ENCODE results near the gene MYMK.
A peak's percentile ranks its signal among the peaks of the same experiment; 100 is the strongest.

MYMK gene

DNA sequence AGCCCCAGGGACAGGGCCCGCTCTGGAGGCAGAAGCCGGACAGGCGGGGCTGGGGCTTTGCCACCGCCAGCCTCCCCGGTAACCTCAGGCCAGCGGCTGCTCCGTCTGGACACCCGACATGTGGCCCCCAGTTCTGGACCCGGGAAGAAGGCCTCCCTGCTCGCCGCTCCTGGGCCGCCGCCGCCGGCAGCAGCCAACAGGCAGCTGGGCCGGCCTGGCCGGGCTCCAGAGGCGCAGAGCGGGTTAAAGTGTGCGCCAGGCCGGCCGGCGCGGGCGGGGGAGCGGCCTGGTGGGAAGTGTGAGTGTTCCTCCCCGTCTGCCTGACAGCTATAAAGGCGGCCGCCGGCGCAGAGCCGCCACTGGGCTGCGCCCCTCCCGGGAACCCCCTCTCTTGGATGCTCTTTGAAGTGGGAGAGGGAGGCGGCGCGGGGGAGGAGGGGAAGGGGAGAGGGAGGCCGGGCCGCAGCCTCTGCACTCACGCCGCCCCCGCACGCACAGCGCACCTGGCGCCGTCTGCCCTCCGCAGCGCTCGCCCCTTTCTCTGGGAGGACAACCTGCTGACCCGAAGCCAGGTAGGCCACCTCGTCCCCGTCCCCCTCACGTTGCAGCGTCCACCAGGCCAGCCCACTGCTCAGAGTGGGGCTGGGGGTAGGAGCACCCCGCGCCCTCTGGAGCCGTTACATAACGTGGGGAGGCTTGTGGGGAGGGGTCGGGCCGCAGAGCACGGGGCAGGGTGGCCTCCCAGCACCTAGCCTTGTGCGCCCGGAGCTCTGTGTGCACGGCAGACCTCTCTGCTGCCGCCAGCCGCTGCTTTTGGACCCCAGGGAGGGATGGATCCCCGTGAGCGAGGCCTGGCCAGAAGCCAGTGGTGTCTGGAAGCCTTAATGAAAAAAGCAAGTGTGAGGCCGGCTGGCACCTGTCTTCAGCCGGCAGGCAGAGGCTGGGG lies 9.9 kb upstream of the MYMK start, which contains the start of gene ADAMTSL2:
Gene ADAMTSL2 (plus strand): TSS at position 359 of the 946 bp plus-strand sequence. CDS start 2,009 bp downstream, outside the sequence.
- Histone ChIP-seq H3K36me3 (ENCODE audit: insufficient read depth, insufficient read length, low read length) (no peaks in the 10 kb centered on the region), H3K4me1 (ENCODE audit: insufficient read depth, insufficient read length) (peaks cover 35% of the 10 kb centered on the region), H3K9me3 (ENCODE audit: insufficient read depth, low read length) (no peaks in the 10 kb centered on the region), H3K27me3 (ENCODE audit: insufficient read depth, insufficient read length) (peaks cover 42% of the 10 kb centered on the region), H3K9ac (ENCODE audit: insufficient read length, low read depth) (peak within 1 kb of the TSS; percentile 77), H3K4me3 (ENCODE audit: insufficient read length, low read depth) (peak within 1 kb of the TSS; percentile 42)
- TF ChIP-seq SUZ12 (IDR thresholded peaks at IDR 0.05; ENCODE audit: extremely low read depth, insufficient read depth, insufficient read length) (no peak), ZNF274 (IDR thresholded peaks at IDR 0.05; ENCODE audit: low read depth, low read length) (no peak), YY1 (IDR thresholded peaks at IDR 0.05; ENCODE audit: insufficient read depth, insufficient read length) (no peak)
- no peak for DNase-seq (ENCODE audit: low read depth, low spot score)

DNA sequence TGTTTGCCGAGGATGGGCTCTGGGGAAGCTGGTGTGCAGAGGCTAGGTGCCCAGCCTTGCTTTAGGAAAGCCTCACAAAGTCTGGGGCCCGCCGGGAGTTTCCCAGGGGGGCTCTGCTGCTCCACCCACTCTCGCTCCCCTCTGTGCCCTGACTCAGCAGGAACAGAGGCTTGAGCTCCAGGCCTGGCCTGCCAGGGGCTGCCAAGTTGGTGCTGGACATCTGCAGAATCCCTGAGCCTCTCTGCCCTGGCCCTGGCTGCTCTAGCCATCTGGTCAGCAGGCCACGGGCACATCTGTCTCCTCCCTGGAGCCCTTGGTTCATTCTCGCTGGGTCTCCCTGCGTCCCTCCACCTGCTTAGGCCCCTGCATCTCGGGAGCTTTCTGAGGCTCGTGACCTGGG lies 9.1 kb upstream of the MYMK start:
- H3K9me3 ChIP-seq (ENCODE audit: insufficient read depth, low read length), result no peaks in the 10 kb centered on the region
- H3K4me3 ChIP-seq (ENCODE audit: insufficient read length, low read depth), result peak overlapping the region; percentile 33
- H3K4me1 ChIP-seq (ENCODE audit: insufficient read depth, insufficient read length), result peaks cover 36% of the 10 kb centered on the region
- H3K36me3 ChIP-seq (ENCODE audit: insufficient read depth, insufficient read length, low read length), result no peaks in the 10 kb centered on the region
- peak overlapping the region; percentile 71 for H3K9ac ChIP-seq (ENCODE audit: insufficient read length, low read depth)
- TF ChIP-seq YY1 (IDR thresholded peaks at IDR 0.05; ENCODE audit: insufficient read depth, insufficient read length) (no peak), SUZ12 (IDR thresholded peaks at IDR 0.05; ENCODE audit: extremely low read depth, insufficient read depth, insufficient read length) (no peak), ZNF274 (IDR thresholded peaks at IDR 0.05; ENCODE audit: low read depth, low read length) (no peak)
- peaks cover 42% of the 10 kb centered on the region for H3K27me3 ChIP-seq (ENCODE audit: insufficient read depth, insufficient read length)
- DNase-seq (ENCODE audit: low read depth, low spot score), result no peak

DNA sequence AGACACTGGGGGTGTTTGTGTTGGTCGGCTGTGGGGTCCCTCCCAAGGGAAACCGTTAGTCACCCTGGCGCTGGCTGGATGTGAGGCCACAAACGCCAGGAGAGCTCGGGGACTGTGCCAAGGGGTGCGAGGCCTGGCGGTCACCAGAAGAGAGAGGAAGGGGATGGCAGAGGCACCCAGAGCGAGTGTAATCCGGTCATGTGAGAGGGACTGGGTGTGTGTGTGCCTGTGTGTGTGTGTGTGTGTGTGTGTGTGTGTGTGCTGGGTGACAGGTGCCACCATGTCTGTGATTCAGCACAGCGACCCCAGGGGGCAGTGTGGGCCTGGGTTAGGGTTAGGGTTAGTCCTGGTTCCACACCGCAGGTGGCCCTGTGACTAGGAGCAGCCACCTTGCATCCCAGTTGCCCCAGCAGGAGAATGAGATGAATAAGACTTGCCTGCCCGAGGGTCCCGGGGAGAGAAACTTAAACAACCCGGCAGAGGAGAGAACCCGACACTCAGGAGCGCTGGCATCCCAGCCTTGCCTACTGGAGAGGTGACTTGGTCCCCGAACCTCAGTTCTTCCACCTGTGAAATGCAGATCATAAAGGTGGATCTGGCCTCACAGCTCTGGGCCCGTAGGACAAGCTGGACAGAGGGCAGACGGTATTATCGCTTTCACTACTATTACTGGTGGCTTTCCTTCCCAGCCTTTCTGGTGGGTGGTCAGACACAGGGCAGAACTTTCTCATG lies 8.3 kb upstream of the MYMK start:
- Histone ChIP-seq H3K9me3 (ENCODE audit: insufficient read depth, low read length) (no peaks in the 10 kb centered on the region), H3K4me3 (ENCODE audit: insufficient read length, low read depth) (no peak overlapping the region), H3K9ac (ENCODE audit: insufficient read length, low read depth) (peak overlapping the region; percentile 32), H3K36me3 (ENCODE audit: insufficient read depth, insufficient read length, low read length) (no peaks in the 10 kb centered on the region), H3K27me3 (ENCODE audit: insufficient read depth, insufficient read length) (peaks cover 44% of the 10 kb centered on the region), H3K4me1 (ENCODE audit: insufficient read depth, insufficient read length) (peaks cover 37% of the 10 kb centered on the region)
- peak; percentile 70 for DNase-seq (ENCODE audit: low read depth, low spot score)
- TF ChIP-seq SUZ12 (IDR thresholded peaks at IDR 0.05; ENCODE audit: extremely low read depth, insufficient read depth, insufficient read length) (no peak), ZNF274 (IDR thresholded peaks at IDR 0.05; ENCODE audit: low read depth, low read length) (no peak), YY1 (IDR thresholded peaks at IDR 0.05; ENCODE audit: insufficient read depth, insufficient read length) (no peak)

DNA sequence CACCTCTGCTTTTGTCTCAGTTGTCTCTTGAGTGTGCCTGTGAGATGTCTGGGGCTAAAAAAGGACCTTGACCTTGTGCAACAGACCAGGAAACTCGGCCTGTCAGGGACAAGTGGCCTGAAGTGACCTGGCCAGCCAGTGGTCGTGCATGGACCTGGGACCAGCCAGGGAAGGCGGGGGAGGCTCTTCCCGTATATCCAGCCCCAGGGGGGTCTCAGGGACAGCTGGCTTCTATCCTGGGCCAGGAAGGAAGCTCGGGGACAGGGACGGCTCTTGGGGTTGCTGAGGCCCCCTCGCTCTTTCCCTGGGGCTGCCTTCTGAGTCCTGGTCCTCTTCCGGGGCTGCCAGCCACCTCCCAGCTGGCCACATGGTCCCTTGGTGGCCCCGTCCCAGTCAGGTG lies 6.5 kb upstream of the MYMK start:
- no peak overlapping the region for H3K4me3 ChIP-seq (ENCODE audit: insufficient read length, low read depth)
- peaks cover 51% of the 10 kb centered on the region for H3K4me1 ChIP-seq (ENCODE audit: insufficient read depth, insufficient read length)
- no peaks in the 10 kb centered on the region for H3K9me3 ChIP-seq (ENCODE audit: insufficient read depth, low read length)
- DNase-seq (ENCODE audit: low read depth, low spot score), result no peak
- TF ChIP-seq YY1 (IDR thresholded peaks at IDR 0.05; ENCODE audit: insufficient read depth, insufficient read length) (no peak), ZNF274 (IDR thresholded peaks at IDR 0.05; ENCODE audit: low read depth, low read length) (no peak), SUZ12 (IDR thresholded peaks at IDR 0.05; ENCODE audit: extremely low read depth, insufficient read depth, insufficient read length) (no peak)
- peaks cover 44% of the 10 kb centered on the region for H3K27me3 ChIP-seq (ENCODE audit: insufficient read depth, insufficient read length)
- no peak overlapping the region for H3K9ac ChIP-seq (ENCODE audit: insufficient read length, low read depth)
- no peaks in the 10 kb centered on the region for H3K36me3 ChIP-seq (ENCODE audit: insufficient read depth, insufficient read length, low read length)

DNA sequence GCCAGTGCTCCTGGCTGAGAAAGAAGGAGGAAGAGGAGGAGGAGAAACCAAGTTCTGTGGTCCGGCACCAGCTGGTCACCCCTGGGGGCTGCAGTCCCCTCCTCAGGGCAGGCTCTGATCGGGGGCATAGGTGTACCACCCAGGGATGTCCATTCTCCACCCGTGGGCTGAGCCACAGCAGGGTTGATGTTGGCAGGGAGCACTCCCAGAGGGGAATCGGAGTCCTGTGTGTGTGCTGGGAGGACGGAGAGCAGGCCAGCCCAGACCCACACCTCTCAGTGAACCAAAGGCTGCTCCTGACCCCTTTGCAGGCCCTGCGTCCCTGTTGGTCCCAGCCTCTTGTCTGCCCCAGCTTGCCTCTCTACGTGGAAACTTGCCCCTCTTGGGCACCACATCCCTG lies 5.1 kb upstream of the MYMK start:
- Histone ChIP-seq H3K36me3 (ENCODE audit: insufficient read depth, insufficient read length, low read length) (no peaks in the 10 kb centered on the region), H3K4me1 (ENCODE audit: insufficient read depth, insufficient read length) (peaks cover 55% of the 10 kb centered on the region), H3K9ac (ENCODE audit: insufficient read length, low read depth) (no peak overlapping the region), H3K27me3 (ENCODE audit: insufficient read depth, insufficient read length) (peaks cover 34% of the 10 kb centered on the region), H3K9me3 (ENCODE audit: insufficient read depth, low read length) (no peaks in the 10 kb centered on the region), H3K4me3 (ENCODE audit: insufficient read length, low read depth) (no peak overlapping the region)
- no peak for DNase-seq (ENCODE audit: low read depth, low spot score)
- no peak for TF ChIP-seq SUZ12 (IDR thresholded peaks at IDR 0.05; ENCODE audit: extremely low read depth, insufficient read depth, insufficient read length)
- no peak for TF ChIP-seq YY1 (IDR thresholded peaks at IDR 0.05; ENCODE audit: insufficient read depth, insufficient read length)
- no peak for TF ChIP-seq ZNF274 (IDR thresholded peaks at IDR 0.05; ENCODE audit: low read depth, low read length)

DNA sequence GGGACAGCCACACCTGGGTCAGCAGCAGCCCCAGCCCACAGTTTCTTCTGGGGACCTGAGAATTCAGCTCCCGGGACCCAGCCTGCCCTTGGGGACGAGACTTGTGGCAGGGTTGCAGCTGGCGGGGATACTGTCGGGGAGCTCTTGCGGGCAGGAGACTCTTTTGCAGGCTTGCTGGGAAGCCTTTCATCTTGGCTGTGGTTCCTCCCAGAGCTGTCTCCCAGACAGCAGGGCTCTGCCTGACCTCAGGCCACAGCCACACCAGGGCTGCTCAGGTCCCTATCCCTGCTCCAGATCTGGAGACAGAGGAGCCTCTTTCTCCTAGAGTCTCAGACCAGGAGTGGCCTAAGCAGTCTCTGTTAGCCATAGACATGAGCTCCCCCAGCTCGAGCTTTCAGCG lies 4.7 kb upstream of the MYMK start:
- peaks cover 55% of the 10 kb centered on the region for H3K4me1 ChIP-seq (ENCODE audit: insufficient read depth, insufficient read length)
- peaks cover 30% of the 10 kb centered on the region for H3K27me3 ChIP-seq (ENCODE audit: insufficient read depth, insufficient read length)
- no peak for TF ChIP-seq YY1 (IDR thresholded peaks at IDR 0.05; ENCODE audit: insufficient read depth, insufficient read length)
- TF ChIP-seq ZNF274 (IDR thresholded peaks at IDR 0.05; ENCODE audit: low read depth, low read length), result no peak
- no peak for TF ChIP-seq SUZ12 (IDR thresholded peaks at IDR 0.05; ENCODE audit: extremely low read depth, insufficient read depth, insufficient read length)
- no peaks in the 10 kb centered on the region for H3K9me3 ChIP-seq (ENCODE audit: insufficient read depth, low read length)
- no peak for DNase-seq (ENCODE audit: low read depth, low spot score)
- H3K36me3 ChIP-seq (ENCODE audit: insufficient read depth, insufficient read length, low read length), result no peaks in the 10 kb centered on the region
- no peak overlapping the region for H3K4me3 ChIP-seq (ENCODE audit: insufficient read length, low read depth)
- H3K9ac ChIP-seq (ENCODE audit: insufficient read length, low read depth), result peak overlapping the region; percentile 16

DNA sequence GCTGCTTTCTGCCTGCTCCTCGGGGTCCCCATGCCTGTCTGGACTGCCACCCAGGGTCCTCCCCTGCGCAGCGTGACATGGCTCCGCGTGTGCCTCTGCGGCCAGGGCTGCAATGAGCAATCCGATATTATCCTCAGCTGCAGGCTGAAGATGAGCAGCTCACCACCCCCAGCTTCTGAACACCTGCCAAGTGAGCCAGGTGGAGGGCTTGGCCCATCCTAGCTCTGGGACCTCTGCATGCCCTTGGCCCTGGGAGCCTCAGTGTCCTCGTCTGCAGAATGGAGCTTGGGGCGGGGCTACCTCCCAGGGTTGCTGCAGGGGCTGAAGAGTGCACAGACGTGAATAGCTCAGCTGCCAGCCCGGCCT lies 4.1 kb upstream of the MYMK start:
- H3K4me3 ChIP-seq (ENCODE audit: insufficient read length, low read depth), result no peak overlapping the region

More for the DNA sequence above, 4.1 kb upstream of the MYMK start:
- H3K9ac ChIP-seq (ENCODE audit: insufficient read length, low read depth), result peak overlapping the region; percentile 45
- DNase-seq (ENCODE audit: low read depth, low spot score), result no peak
- no peaks in the 10 kb centered on the region for H3K36me3 ChIP-seq (ENCODE audit: insufficient read depth, insufficient read length, low read length)
- TF ChIP-seq YY1 (IDR thresholded peaks at IDR 0.05; ENCODE audit: insufficient read depth, insufficient read length) (no peak), SUZ12 (IDR thresholded peaks at IDR 0.05; ENCODE audit: extremely low read depth, insufficient read depth, insufficient read length) (no peak), ZNF274 (IDR thresholded peaks at IDR 0.05; ENCODE audit: low read depth, low read length) (no peak)
- H3K4me1 ChIP-seq (ENCODE audit: insufficient read depth, insufficient read length), result peaks cover 52% of the 10 kb centered on the region
- no peaks in the 10 kb centered on the region for H3K9me3 ChIP-seq (ENCODE audit: insufficient read depth, low read length)
- H3K27me3 ChIP-seq (ENCODE audit: insufficient read depth, insufficient read length), result peaks cover 24% of the 10 kb centered on the region

Measured in NT2/D1 (cell line).